GM10266 (cell line): ENCODE data around the gene VTA1.
"Not testable (repeated sequence)": the region's sequence is repeated elsewhere in the genome, so short reads cannot be mapped to it uniquely, and the experiment has no call there.

Experiments used
- DNase-seq: peaks from one replicate; pipeline ENCODE4 v3.0.0; 2012; ENCODE audit errors: extremely low spot score
- CTCF ChIP-seq: IDR thresholded peaks from 2 replicates; pipeline ENCODE4 v1.5.1; 2012; ENCODE audit warnings: mild to moderate bottlenecking, low read depth; ENCODE audit not compliant: control insufficient read depth, insufficient read depth; ENCODE audit errors: missing control alignments

The VTA1 gene

GRCh38 chr6:142130814-142131213 is 16.2 kb upstream of the VTA1 start:
- TF ChIP-seq CTCF = no peak
- no peak for DNase-seq

GRCh38 chr6:142132625-142133024 is 14.4 kb upstream of the VTA1 start, which contains the start of gene GJE1:
Gene GJE1, plus strand, starts transcription at chr6:142132925. Its CDS starts 234 bp downstream, at chr6:142133159.
- DNase-seq = no peak
- TF ChIP-seq CTCF = no peak

GRCh38 chr6:142138876-142139275 is 8.2 kb upstream of the VTA1 start:
- no peak for DNase-seq
- TF ChIP-seq CTCF = no peak

GRCh38 chr6:142141531-142141930 is 5.5 kb upstream of the VTA1 start:
- not testable (repeated sequence) for DNase-seq

- TF ChIP-seq CTCF = no peak
- DNase-seq = no peak
Measured at GRCh38 chr6:142152746-142153145, 5.7 kb downstream of the VTA1 start.

GRCh38 chr6:142153196-142153595 is 6.1 kb downstream of the VTA1 start:
- TF ChIP-seq CTCF = no peak
- DNase-seq = no peak

GRCh38 chr6:142154336-142154735 is 7.3 kb downstream of the VTA1 start:
- TF ChIP-seq CTCF = no peak
- no peak for DNase-seq

GRCh38 chr6:142155091-142155490 is 8.0 kb downstream of the VTA1 start:
- no peak for TF ChIP-seq CTCF
- no peak for DNase-seq
